Measurements from ENCODE around the gene SPATA31E1. TPM values are rescaled to one million over a fixed set of nuclear protein-coding genes. Genes with fewer than 3 reads are reported as not detected.
"Not testable (repeated sequence)": the region's sequence is repeated elsewhere in the genome, so short reads cannot be mapped to it uniquely, and the experiment has no call there.

SPATA31E1 gene
- total RNA-seq, 6 experiments from 2014 or later: not detected

- ATAC-seq (no peak), DNase-seq (no peak)
- Histone ChIP-seq H3K4me3 (no peak overlapping the region), H3K9me3 (no peaks in the 10 kb centered on the region), H3K27me3 (no peaks in the 10 kb centered on the region), H3K4me1 (no peaks in the 10 kb centered on the region), H3K36me3 (no peaks in the 10 kb centered on the region), H3K27ac (no peak overlapping the region)
- 63% methylated on average over 4 of the region's 4 CpGs for WGBS (ENCODE audit: insufficient coverage, low coverage, low lambda C conversion rate, missing lambda C conversion rate)
- TF ChIP-seq POLR2A (IDR thresholded peaks at IDR 0.05) (no peak), CTCF (IDR thresholded peaks at IDR 0.05) (no peak)
- intact Hi-C loops (cut with DNase I): no loop called here
These were observed 32.3 kb upstream of the SPATA31E1 start for GRCh38 chr9:87850391-87850790.

GRCh38 chr9:87851186-87851585 lies 31.5 kb upstream of the SPATA31E1 start:
- H3K36me3 ChIP-seq; H3K27ac ChIP-seq; DNase-seq; H3K9me3 ChIP-seq; H3K27me3 ChIP-seq; ATAC-seq; H3K4me3 ChIP-seq; H3K4me1 ChIP-seq; intact Hi-C loops (cut with DNase I): not testable (repeated sequence)
- WGBS (ENCODE audit: insufficient coverage, low coverage, low lambda C conversion rate, missing lambda C conversion rate): 20% methylated on average over 1 of the region's 4 CpGs

- H3K4me1 ChIP-seq: no peaks in the 10 kb centered on the region
- H3K4me3 ChIP-seq: no peak overlapping the region
- intact Hi-C loops (cut with DNase I): no loop called here
- H3K9me3 ChIP-seq: no peaks in the 10 kb centered on the region
- H3K27ac ChIP-seq: no peak overlapping the region
- TF ChIP-seq CTCF (IDR thresholded peaks at IDR 0.05) (no peak), POLR2A (IDR thresholded peaks at IDR 0.05) (no peak)
- ATAC-seq (no peak), DNase-seq (no peak)
- 61% methylated on average over 4 of the region's 7 CpGs for WGBS (ENCODE audit: insufficient coverage, low coverage, low lambda C conversion rate, missing lambda C conversion rate)
- H3K27me3 ChIP-seq: no peaks in the 10 kb centered on the region
- H3K36me3 ChIP-seq: no peaks in the 10 kb centered on the region
These were observed 29.4 kb upstream of the SPATA31E1 start for GRCh38 chr9:87853302-87853701.

DNA sequence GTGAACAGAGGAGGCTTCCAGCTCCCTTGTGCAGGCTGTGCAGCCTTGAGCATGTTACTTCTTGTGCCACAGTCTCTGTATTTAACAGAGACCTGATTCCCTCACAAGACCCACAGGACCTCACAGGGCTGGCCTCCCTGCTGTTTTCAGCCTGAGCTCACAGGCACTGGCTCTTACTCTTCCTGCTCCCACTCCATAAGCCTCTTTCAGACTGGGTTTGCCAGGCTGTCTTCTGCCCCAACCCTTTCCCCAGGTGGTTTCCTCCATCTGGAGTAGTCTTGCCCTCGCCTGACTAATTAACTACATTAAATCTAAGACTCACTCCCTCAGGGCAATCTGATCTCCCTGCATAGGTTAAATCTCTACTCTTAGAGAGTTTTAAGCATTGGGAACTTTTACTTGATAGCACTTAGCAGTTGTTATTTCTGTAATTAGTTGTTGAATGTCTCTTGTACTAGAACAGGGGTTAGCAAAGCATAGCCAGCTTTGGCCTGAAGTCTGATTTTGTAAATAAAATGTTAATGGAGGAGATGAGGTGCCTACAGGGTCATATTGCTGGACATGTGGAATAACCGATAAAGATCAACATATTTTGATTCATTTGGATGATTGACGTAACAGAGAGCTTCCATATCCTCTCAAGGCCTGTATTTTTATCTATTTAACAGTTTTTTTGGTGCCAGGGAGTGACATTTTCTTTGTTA lies 28.6 kb upstream of the SPATA31E1 start:
- DNase-seq (no peak), ATAC-seq (no peak)
- Histone ChIP-seq H3K4me1 (no peaks in the 10 kb centered on the region), H3K9me3 (no peaks in the 10 kb centered on the region), H3K36me3 (no peaks in the 10 kb centered on the region), H3K4me3 (no peak overlapping the region), H3K27me3 (no peaks in the 10 kb centered on the region), H3K27ac (no peak overlapping the region)
- TF ChIP-seq CTCF (IDR thresholded peaks at IDR 0.05) (no peak), POLR2A (IDR thresholded peaks at IDR 0.05) (no peak)
- intact Hi-C loops (cut with DNase I): no loop called here
- 88% methylated on average over 3 of the region's 3 CpGs for WGBS (ENCODE audit: insufficient coverage, low coverage, low lambda C conversion rate, missing lambda C conversion rate)

- TF ChIP-seq POLR2A (IDR thresholded peaks at IDR 0.05): no peak
- no peak for TF ChIP-seq CTCF (IDR thresholded peaks at IDR 0.05)
- no peak for DNase-seq
These were observed 28.1 kb upstream of the SPATA31E1 start for GRCh38 chr9:87854580-87854955.

More at GRCh38 chr9:87854580-87854955, 28.1 kb upstream of the SPATA31E1 start:
- 72% methylated on average over 5 of the region's 5 CpGs for WGBS (ENCODE audit: insufficient coverage, low coverage, low lambda C conversion rate, missing lambda C conversion rate)
- intact Hi-C loops (cut with DNase I): no loop called here
- Histone ChIP-seq H3K36me3 (no peaks in the 10 kb centered on the region), H3K27me3 (no peaks in the 10 kb centered on the region), H3K4me3 (no peak overlapping the region), H3K9me3 (no peaks in the 10 kb centered on the region), H3K4me1 (no peaks in the 10 kb centered on the region), H3K27ac (no peak overlapping the region)
- ATAC-seq: no peak

Data from right lobe of liver (tissue), 6 donors.